IMR-90 (cell line): Measurements from ENCODE around the gene YIPF3. TPM values are rescaled to one million over a fixed set of nuclear protein-coding genes. Genes with fewer than 3 reads are reported as not detected.
A peak's percentile ranks its signal among the peaks of the same experiment; 100 is the strongest.

Experiments
- ATAC-seq: fragments of 200-7000 bp; cut with Tn5 transposase; 2 replicates; pipeline ENCODE4 v1.9.1; 2020; ENCODE audit warnings: low read depth, mild to moderate bottlenecking, moderate library complexity
- BruUV-seq: library from RNA; stranded (reverse); fragments of 400-500 nt; replicated peaks from 2 replicates; lab custom pipeline; 2021; lab: Mats Ljungman, UMichigan
- CTCF ChIA-PET: fragments of 300-600 bp; formaldehyde crosslinking; extraction: SDS; loops from one replicate; lab custom pipeline; 2021; ENCODE audit warnings: antibody characterized with exemption; lab: Yijun Ruan, JAX
- POLR2A ChIA-PET: fragments of 300-600 bp; sonication (Branson Sonifier 250); formaldehyde crosslinking; loops from one replicate; lab custom pipeline; 2022; ENCODE audit warnings: antibody characterized with exemption; ENCODE audit not compliant: unreplicated experiment; lab: Charles Lee
- DNase-seq: peaks from one replicate; pipeline ENCODE4 v3.0.0; 2013
- H2AFZ ChIP-seq: replicated peaks from 2 replicates; pipeline ENCODE3; 2013; ENCODE audit warnings: low read length, mild to moderate bottlenecking; ENCODE audit not compliant: poor library complexity
- H2AK5ac ChIP-seq: 2 replicates; pipeline ENCODE4 v1.6.1; 2013; ENCODE audit warnings: low read depth, low read length, inconsistent platforms
- H2AK9ac ChIP-seq: replicated peaks from 2 replicates; pipeline ENCODE3; 2013; ENCODE audit warnings: mild to moderate bottlenecking, low read depth, low read length, moderate library complexity; ENCODE audit not compliant: poor library complexity
- H2BK120ac ChIP-seq: 2 replicates; pipeline ENCODE4 v1.6.1; 2013; ENCODE audit warnings: low read depth, low read length, inconsistent platforms
- H2BK15ac ChIP-seq: 3 replicates; pipeline ENCODE4 v1.6.1; 2013; ENCODE audit warnings: low read depth, low read length, inconsistent platforms
- H2BK20ac ChIP-seq: 2 replicates; pipeline ENCODE4 v1.6.1; 2013; ENCODE audit warnings: low read depth, mild to moderate bottlenecking, inconsistent platforms, low read length, moderate library complexity
- H2BK5ac ChIP-seq: 2 replicates; pipeline ENCODE4 v1.6.1; 2013; ENCODE audit warnings: mild to moderate bottlenecking, low read depth, low read length, inconsistent platforms; ENCODE audit not compliant: poor library complexity, severe bottlenecking
- H3K14ac ChIP-seq: replicated peaks from 2 replicates; pipeline ENCODE4 v1.6.1; 2013; ENCODE audit warnings: low read depth, low read length, inconsistent platforms
- H3K18ac ChIP-seq: 2 replicates; pipeline ENCODE4 v1.6.1; 2013; ENCODE audit warnings: low read depth, low read length, control low read depth
- H3K23ac ChIP-seq: 2 replicates; pipeline ENCODE4 v1.6.1; 2013; ENCODE audit warnings: low read depth, low read length, inconsistent platforms
- H3K27ac ChIP-seq: 2 replicates; pipeline ENCODE4 v1.5.1; 2013; ENCODE audit warnings: mild to moderate bottlenecking, control low read depth, low read length; ENCODE audit not compliant: insufficient read depth
- H3K27me3 ChIP-seq: 2 replicates; pipeline ENCODE4 v1.6.1; 2013; ENCODE audit warnings: low read length; ENCODE audit not compliant: control insufficient read depth, insufficient read depth
- H3K36me3 ChIP-seq: 2 replicates; pipeline ENCODE4 v1.6.1; 2013; ENCODE audit warnings: low read length, mixed read lengths; ENCODE audit not compliant: control insufficient read depth, insufficient read depth
- H3K4ac ChIP-seq: 2 replicates; pipeline ENCODE4 v1.6.1; 2013; ENCODE audit warnings: low read depth, low read length, inconsistent platforms
- H3K4me1 ChIP-seq: 2 replicates; pipeline ENCODE4 v1.6.1; 2013; ENCODE audit warnings: low read length, mixed read lengths; ENCODE audit not compliant: control insufficient read depth, insufficient read depth
- H3K4me2 ChIP-seq: 2 replicates; pipeline ENCODE4 v1.6.1; 2013; ENCODE audit warnings: low read depth, mild to moderate bottlenecking, control low read depth, low read length, moderate library complexity
- H3K4me3 ChIP-seq: 2 replicates; pipeline ENCODE4 v1.5.1; 2013; ENCODE audit warnings: low read depth, mild to moderate bottlenecking, control low read depth, low read length, moderate library complexity; ENCODE audit not compliant: insufficient read depth
- H3K56ac ChIP-seq: 2 replicates; pipeline ENCODE4 v1.6.1; 2013; ENCODE audit warnings: low read length, inconsistent platforms; ENCODE audit not compliant: insufficient read depth; ENCODE audit errors: extremely low read depth
- H3K79me1 ChIP-seq, 2 experiments: 2 replicates each; pipeline ENCODE4 v1.6.1; 2013; ENCODE audit warnings: low read length in 2 of 2, inconsistent platforms in 1 of 2, low read depth in 1 of 2
- H3K9ac ChIP-seq: 2 replicates; pipeline ENCODE4 v1.6.1; 2013; ENCODE audit warnings: low read depth, low read length, control low read depth
- H3K9me1 ChIP-seq: 2 replicates; pipeline ENCODE4 v1.6.1; 2013; ENCODE audit warnings: low read length, inconsistent platforms; ENCODE audit not compliant: insufficient read depth
- H3K9me3 ChIP-seq: 2 replicates; pipeline ENCODE4 v1.6.1; 2013; ENCODE audit warnings: low read length; ENCODE audit not compliant: control insufficient read depth, insufficient read depth
- H4K20me1 ChIP-seq: 2 replicates; pipeline ENCODE4 v1.6.1; 2013; ENCODE audit warnings: low read length, inconsistent platforms; ENCODE audit not compliant: insufficient read depth
- H4K5ac ChIP-seq: 2 replicates; pipeline ENCODE4 v1.6.1; 2013; ENCODE audit warnings: mild to moderate bottlenecking, low read depth, low read length, control low read depth
- H4K8ac ChIP-seq, 2 experiments: 2 replicates each; pipeline ENCODE4 v1.6.1; 2013; ENCODE audit warnings: low read depth in 2 of 2, low read length in 2 of 2, control low read depth in 1 of 2, inconsistent platforms in 1 of 2
- H4K91ac ChIP-seq: 2 replicates; pipeline ENCODE4 v1.6.1; 2013; ENCODE audit warnings: low read depth, low read length, inconsistent platforms; ENCODE audit not compliant: insufficient read depth
- CHD1 ChIP-seq: IDR thresholded peaks from 2 replicates; pipeline ENCODE4 v1.6.1; 2012; ENCODE audit warnings: low read depth, low read length, improper control_type of control experiment
- WGBS, 2 experiments: methylation state at CpG; one replicate each; pipeline versions ENCODE4 v1.1.5 to v1.1.7; 2013; ENCODE audit warnings: missing lambda C conversion rate in 2 of 2; ENCODE audit not compliant: insufficient read length in 1 of 2; ENCODE audit errors: extremely low coverage in 2 of 2; 5-methylcytosine and 5-hydroxymethylcytosine counted together
- dilution Hi-C: fragments of 300-500 bp; cut with HindIII; formaldehyde crosslinking; loops from one replicate; pipeline ENCODE4 v1.14.3; 2018; ENCODE audit warnings: low sequenced_read_pairs; ENCODE audit not compliant: unreplicated experiment
- in situ Hi-C: fragments of 300-500 bp; cut with MboI; formaldehyde crosslinking; loops from 3 replicates; pipeline ENCODE4 v1.14.3; 2019; ENCODE audit warnings: low sequenced_read_pairs, inconsistent platforms, mixed read lengths
- intact Hi-C: fragments of 100-400 bp; cut with micrococcal nuclease; formaldehyde crosslinking; loops from 2 replicates; pipeline ENCODE4 v1.10.0; 2022
- polyA plus RNA-seq, 3 experiments: library from polyadenylated mRNA; depleted of rRNA; stranded (reverse); fragments of >200 nt; gene quantifications; 2 replicates each; pipeline ENCODE4 v1.2.3, GENCODE V29; 2012; ENCODE audit warnings: low replicate concordance in 1 of 3
- total RNA-seq: library from RNA; depleted of rRNA; stranded (reverse); fragments of >200 nt; gene quantifications from 2 replicates; pipeline ENCODE4 v1.2.3, GENCODE V29; 2012

Gene YIPF3
- total and polyA plus RNA-seq, 2 of the 4 experiments (the other 2 are of a cell fraction): 114 to 193 TPM

GRCh38 chr6:43520097-43520496 lies 3.4 kb upstream of the YIPF3 start:
- 91% methylated on average over 4 of the region's 8 CpGs; no CpG with 5 or more reads in 1 of the 2 experiments for WGBS, 2 experiments
- H2AK5ac ChIP-seq: no peak overlapping the region
- H3K4me3 ChIP-seq: no peak overlapping the region
- no peaks in the 10 kb centered on the region for H3K9me3 ChIP-seq
- H2AFZ ChIP-seq: no peak overlapping the region
- no peak overlapping the region for H2BK20ac ChIP-seq
- TSS peak; percentile 34 for BruUV-seq
- H3K36me3 ChIP-seq: peaks cover 58% of the 10 kb centered on the region
- no peak overlapping the region for H2BK15ac ChIP-seq
- peaks cover 24 to 60% of the 10 kb centered on the region in 2 experiments for H3K79me1 ChIP-seq
- H2BK5ac ChIP-seq: no peak overlapping the region
- H3K27ac ChIP-seq: no peak overlapping the region
- DNase-seq (no peak), ATAC-seq (no peak)
- TF ChIP-seq CHD1: no peak
- H3K27me3 ChIP-seq: no peaks in the 10 kb centered on the region
- POLR2A ChIA-PET: no interaction called here
- no peak overlapping the region for H4K5ac ChIP-seq
- H3K18ac ChIP-seq: no peak overlapping the region
- peaks cover 13% of the 10 kb centered on the region for H3K4me1 ChIP-seq
- H3K56ac ChIP-seq: no peak overlapping the region
- H4K20me1 ChIP-seq: no peaks in the 10 kb centered on the region; the same call in 1 of the 2 replicates
- intact Hi-C loops (loop anchor here (5.0 kb wide), 1 partner anchor 42 kb away; no protein-coding TSS in a partner anchor), in situ Hi-C loops (no loop called here), dilution Hi-C loops (no loop called here)
- H3K4me2 ChIP-seq: no peak overlapping the region
- no peak overlapping the region for H2AK9ac ChIP-seq
- no peak overlapping the region for H3K23ac ChIP-seq
- H3K9me1 ChIP-seq: peaks cover 14% of the 10 kb centered on the region; the same call in 1 of the 2 replicates
- no peak overlapping the region for H4K91ac ChIP-seq
- no peak overlapping the region for H4K8ac ChIP-seq
- CTCF ChIA-PET: no interaction called here
- H3K4ac ChIP-seq: no peak overlapping the region
- H3K9ac ChIP-seq: no peak overlapping the region
- no peak overlapping the region for H2BK120ac ChIP-seq
- no peak overlapping the region for H3K14ac ChIP-seq
